Measurements from ENCODE around the gene COMT. TPM values are rescaled to one million over a fixed set of nuclear protein-coding genes. Genes with fewer than 3 reads are reported as not detected.
"Not testable (repeated sequence)": the region's sequence is repeated elsewhere in the genome, so short reads cannot be mapped to it uniquely, and the experiment has no call there.

Gene COMT
- total RNA-seq, 2 donors from 2014 or later, result 39.7 to 113 TPM

- H3K9me3 Mint-ChIP-seq, result no peaks in the 10 kb centered on the region
- no peak for ATAC-seq
- H3K36me3 Mint-ChIP-seq, result peaks cover 18 to 21% of the 10 kb centered on the region in 2 donors
- no peak for DNase-seq (ENCODE audit: low spot score in 2 of 2)
- H3K27ac Mint-ChIP-seq, result no peak overlapping the region
These were observed 24.0 kb upstream of the COMT start for GRCh38 chr22:19917389-19918138.

- peaks cover 16 to 17% of the 10 kb centered on the region in 2 donors for H3K36me3 Mint-ChIP-seq
- no peak for ATAC-seq
These were observed 23.1 kb upstream of the COMT start for GRCh38 chr22:19918332-19919106.

GRCh38 chr22:19919701-19920363, 21.7 kb upstream of the COMT start:
- no peaks in the 10 kb centered on the region for H3K9me3 Mint-ChIP-seq
- DNase-seq (ENCODE audit: low spot score in 2 of 2) (no peak), ATAC-seq (no peak)
- H3K27ac Mint-ChIP-seq, result peak overlapping the region; percentile 53 to 72
- peaks cover 3 to 4% of the 10 kb centered on the region in 2 donors for H3K36me3 Mint-ChIP-seq

More at GRCh38 chr22:19918332-19919106, 23.1 kb upstream of the COMT start:
- DNase-seq (ENCODE audit: low spot score in 2 of 2), result no peak
- no peaks in the 10 kb centered on the region for H3K9me3 Mint-ChIP-seq
- no peak overlapping the region for H3K27ac Mint-ChIP-seq

GRCh38 chr22:19921544-19922081, 20.0 kb upstream of the COMT start:
- no peak overlapping the region for H3K27ac Mint-ChIP-seq
- H3K9me3 Mint-ChIP-seq, result no peaks in the 10 kb centered on the region
- no peak for DNase-seq (ENCODE audit: low spot score in 2 of 2)
- no peak for ATAC-seq
- H3K36me3 Mint-ChIP-seq, result no peaks in the 10 kb centered on the region

GRCh38 chr22:19923914-19924513, 17.6 kb upstream of the COMT start:
- H3K9me3 Mint-ChIP-seq, result no peaks in the 10 kb centered on the region

GRCh38 chr22:19926028-19926427, 15.5 kb upstream of the COMT start:
- not testable (repeated sequence) for H3K27ac Mint-ChIP-seq; ATAC-seq; DNase-seq (ENCODE audit: low spot score in 2 of 2); H3K9me3 Mint-ChIP-seq; H3K36me3 Mint-ChIP-seq

More at GRCh38 chr22:19923914-19924513, 17.6 kb upstream of the COMT start:
- Mint-ChIP-seq H3K27ac (peak overlapping the region in 1 of 2 donors; percentile 37), H3K36me3 (no peaks in the 10 kb centered on the region)
- DNase-seq (ENCODE audit: low spot score in 2 of 2), result no peak
- no peak for ATAC-seq

- no peaks in the 10 kb centered on the region for H3K9me3 Mint-ChIP-seq
- H3K36me3 Mint-ChIP-seq, result no peaks in the 10 kb centered on the region
- H3K27ac Mint-ChIP-seq, result no peak overlapping the region
- DNase-seq (ENCODE audit: low spot score in 2 of 2) (no peak), ATAC-seq (no peak)
These were observed 13.9 kb upstream of the COMT start for GRCh38 chr22:19927696-19928095.

- Mint-ChIP-seq H3K27ac (no peak overlapping the region), H3K9me3 (no peaks in the 10 kb centered on the region), H3K36me3 (no peaks in the 10 kb centered on the region)
- no peak for ATAC-seq
- no peak for DNase-seq (ENCODE audit: low spot score in 2 of 2)
These were observed 13.4 kb upstream of the COMT start for GRCh38 chr22:19928207-19928606.

- H3K36me3 Mint-ChIP-seq, result no peaks in the 10 kb centered on the region
- no peaks in the 10 kb centered on the region for H3K9me3 Mint-ChIP-seq
- DNase-seq (ENCODE audit: low spot score in 2 of 2) (no peak), ATAC-seq (no peak)
- peak overlapping the region in 1 of 2 donors; percentile 5 for H3K27ac Mint-ChIP-seq
These were observed 11.7 kb upstream of the COMT start for GRCh38 chr22:19929586-19930550.

GRCh38 chr22:19930551-19931486, 10.8 kb upstream of the COMT start:
- ATAC-seq (no peak), DNase-seq (ENCODE audit: low spot score in 2 of 2) (no peak)
- H3K27ac Mint-ChIP-seq, result peak overlapping the region in 1 of 2 donors; percentile 5
- peaks cover 6 to 7% of the 10 kb centered on the region in 2 donors for H3K36me3 Mint-ChIP-seq
- peaks cover 0 to 3% of the 10 kb centered on the region in 2 donors for H3K9me3 Mint-ChIP-seq

- DNase-seq (ENCODE audit: low spot score in 2 of 2), result no peak
- H3K27ac Mint-ChIP-seq, result no peak overlapping the region
- no peak for ATAC-seq
- peaks cover 13 to 14% of the 10 kb centered on the region in 2 donors for H3K36me3 Mint-ChIP-seq
- H3K9me3 Mint-ChIP-seq, result peaks cover 5 to 6% of the 10 kb centered on the region in 2 donors
These were observed 10.1 kb upstream of the COMT start for GRCh38 chr22:19931514-19931913.

- Mint-ChIP-seq H3K36me3 (peaks cover 21 to 24% of the 10 kb centered on the region in 2 donors), H3K9me3 (peaks cover 9 to 10% of the 10 kb centered on the region in 2 donors), H3K27ac (no peak overlapping the region)
- ATAC-seq, result no peak
- no peak for DNase-seq (ENCODE audit: low spot score in 2 of 2)
These were observed 9.0 kb upstream of the COMT start for GRCh38 chr22:19932367-19933206.

GRCh38 chr22:19933341-19934241, 8.0 kb upstream of the COMT start:
- Mint-ChIP-seq H3K9me3 (peaks cover 9 to 10% of the 10 kb centered on the region in 2 donors), H3K27ac (peak overlapping the region in 1 of 2 donors; percentile 44), H3K36me3 (peaks cover 24 to 28% of the 10 kb centered on the region in 2 donors)
- ATAC-seq (no peak), DNase-seq (ENCODE audit: low spot score in 2 of 2) (no peak)
